ENCODE results near the gene EMD. TPM values are rescaled to one million over a fixed set of nuclear protein-coding genes. Genes with fewer than 3 reads are reported as not detected.

The EMD gene
- total and polyA plus RNA-seq, 10 of the 15 experiments (the other 5 are each of a cell fraction or from before 2014, with no cell fraction given), result 0.76 to 100 (median 43.2) TPM

- TF ChIP-seq NKRF (conservative IDR thresholded peaks at IDR 0.05) (no peak), ZNF274 (IDR thresholded peaks at IDR 0.05; ENCODE audit: insufficient read depth, insufficient read length) (no peak), EP300 (IDR thresholded peaks at IDR 0.05; ENCODE audit: borderline replicate concordance in 1 of 2, control insufficient read depth in 1 of 2, low read depth in 2 of 2, low read length in 2 of 2) (0 out of 4 replicates have a peak, but pooled peaks of 1 of the 2 experiments have one; percentile 37), ATF3 (IDR thresholded peaks at IDR 0.05; ENCODE audit: borderline replicate concordance, extremely low read depth, low read depth, low read length) (no peak), ZNF217 (IDR thresholded peaks at IDR 0.05) (no peak), MYB (IDR thresholded peaks at IDR 0.05; ENCODE audit: borderline replicate concordance, low read depth, low read length) (no peak), BCL3 (IDR thresholded peaks at IDR 0.05; ENCODE audit: borderline replicate concordance, insufficient read depth, low read depth, low read length, poor library complexity, severe bottlenecking) (no peak), PAX8 (IDR thresholded peaks at IDR 0.05) (no peak), CUX1 (IDR thresholded peaks at IDR 0.05; ENCODE audit: insufficient replicate concordance, low read depth, low read length) (no peak), IRF3 (IDR thresholded peaks at IDR 0.05) (no peak), ZSCAN29 (IDR thresholded peaks at IDR 0.05) (no peak), ZBTB11 (CRISPR knock-in tag; IDR thresholded peaks at IDR 0.05) (no peak), ZBED1 (IDR thresholded peaks at IDR 0.05; ENCODE audit: borderline replicate concordance) (no peak)
Measured at GRCh38 chrX:154369449-154370299, 9.4 kb upstream of the EMD start (continued).
